Lower lobe of right lung (tissue), 2 donors: ENCODE results near the gene ZNF277. TPM values are rescaled to one million over a fixed set of nuclear protein-coding genes. Genes with fewer than 3 reads are reported as not detected.

Source experiments
- ATAC-seq, 2 donors: fragments of 200-7000 bp; cut with Tn5 transposase; one replicate each; pipeline ENCODE4 v1.9.1; 2020 to 2022; ENCODE audit warnings: mild to moderate bottlenecking in 2 of 2, moderate library complexity in 2 of 2
- DNase-seq: peaks from one replicate; pipeline ENCODE4 v3.0.0-alpha.2; 2020
- H3K27ac ChIP-seq: fragments of 200-600 bp; one replicate; pipeline ENCODE4 v1.8.0; 2022
- H3K27me3 ChIP-seq: fragments of 200-600 bp; one replicate; pipeline ENCODE4 v1.8.0; 2022; ENCODE audit warnings: low read depth
- H3K36me3 ChIP-seq: fragments of 200-600 bp; one replicate; pipeline ENCODE4 v1.8.0; 2022; ENCODE audit warnings: mild to moderate bottlenecking
- H3K4me1 ChIP-seq: fragments of 200-600 bp; one replicate; pipeline ENCODE4 v1.8.0; 2022
- H3K4me3 ChIP-seq: fragments of 200-600 bp; one replicate; pipeline ENCODE4 v1.8.0; 2022; ENCODE audit warnings: mild to moderate bottlenecking
- H3K9me3 ChIP-seq: fragments of 200-600 bp; one replicate; pipeline ENCODE4 v1.8.0; 2022
- CTCF ChIP-seq: fragments of 200-600 bp; IDR thresholded peaks from one replicate; pipeline ENCODE4 v1.8.0; 2022; ENCODE audit warnings: antibody characterized with exemption, mild to moderate bottlenecking
- intact Hi-C: fragments of 100-400 bp; cut with DNase I; formaldehyde crosslinking; loops from one replicate; pipeline ENCODE4 v1.11.0; 2022
- total RNA-seq: library from RNA; stranded (reverse); fragmentation: NEBNext Ultra II Directional; extraction: Animal tissue kit (Norgen Biotek cat#: 25700); gene quantifications from one replicate; pipeline ENCODE4 v1.2.1, GENCODE V29; 2021
- donor health status: DM: no; HTN: yes; CAD: no; lungs with severe emphysema.

ZNF277 gene
- total RNA-seq, 1 donor from 2014 or later = 33.3 TPM

- Histone ChIP-seq H3K36me3 (no peaks in the 10 kb centered on the region), H3K9me3 (no peaks in the 10 kb centered on the region), H3K4me1 (peaks cover 42% of the 10 kb centered on the region), H3K4me3 (no peak overlapping the region), H3K27me3 (no peaks in the 10 kb centered on the region), H3K27ac (no peak overlapping the region)
- DNase-seq = no peak
- no peak for ATAC-seq
- TF ChIP-seq CTCF = no peak
- intact Hi-C loops = no loop called here
Observed at GRCh38 chr7:112199672-112200071, 6.8 kb upstream of the ZNF277 start.

DNA sequence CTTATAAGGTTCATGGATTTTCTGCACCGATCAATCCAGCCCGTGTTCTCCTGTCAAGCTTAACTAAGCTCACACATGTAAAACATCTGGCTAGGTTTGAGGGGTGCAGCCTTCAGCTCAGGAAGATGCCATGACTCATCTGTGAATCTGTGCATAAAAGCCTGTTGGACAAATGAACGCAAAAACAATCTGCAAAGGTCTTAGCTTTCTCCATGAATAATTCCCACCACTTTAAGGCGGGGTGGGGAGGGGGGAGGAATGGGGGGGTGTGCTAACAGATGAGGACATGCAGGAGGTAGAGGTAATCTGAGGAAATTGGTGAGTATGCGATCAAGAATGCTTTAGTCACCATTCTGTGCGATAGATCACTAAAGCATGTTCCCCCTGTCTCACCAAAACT, 5.1 kb upstream of the ZNF277 start:
- Histone ChIP-seq H3K36me3 (no peaks in the 10 kb centered on the region), H3K9me3 (no peaks in the 10 kb centered on the region), H3K27me3 (no peaks in the 10 kb centered on the region), H3K27ac (no peak overlapping the region), H3K4me3 (no peak overlapping the region), H3K4me1 (peaks cover 42% of the 10 kb centered on the region)
- ATAC-seq (no peak), DNase-seq (no peak)
- no peak for TF ChIP-seq CTCF
- intact Hi-C loops = no loop called here

- Histone ChIP-seq H3K27ac (no peak overlapping the region), H3K27me3 (no peaks in the 10 kb centered on the region), H3K36me3 (no peaks in the 10 kb centered on the region), H3K4me1 (peaks cover 42% of the 10 kb centered on the region), H3K9me3 (no peaks in the 10 kb centered on the region), H3K4me3 (no peak overlapping the region)
- no peak for DNase-seq
- intact Hi-C loops = no loop called here
- TF ChIP-seq CTCF = no peak
- no peak for ATAC-seq
Observed at GRCh38 chr7:112201839-112202238, 4.7 kb upstream of the ZNF277 start.

- intact Hi-C loops = no loop called here
- Histone ChIP-seq H3K4me1 (peaks cover 42% of the 10 kb centered on the region), H3K4me3 (peak overlapping the region; percentile 99)
Observed at GRCh38 chr7:112202816-112203215, 3.7 kb upstream of the ZNF277 start.

GRCh38 chr7:112203365-112203739, 3.1 kb upstream of the ZNF277 start:
- Histone ChIP-seq H3K27ac (peak overlapping the region; percentile 91), H3K36me3 (no peaks in the 10 kb centered on the region), H3K27me3 (no peaks in the 10 kb centered on the region), H3K4me1 (peaks cover 38% of the 10 kb centered on the region), H3K4me3 (peak overlapping the region; percentile 99), H3K9me3 (no peaks in the 10 kb centered on the region)
- intact Hi-C loops = no loop called here
- no peak for TF ChIP-seq CTCF
- ATAC-seq (no peak), DNase-seq (no peak)

More at GRCh38 chr7:112202816-112203215, 3.7 kb upstream of the ZNF277 start:
- Histone ChIP-seq H3K27ac (peak overlapping the region; percentile 26), H3K27me3 (no peaks in the 10 kb centered on the region), H3K36me3 (no peaks in the 10 kb centered on the region), H3K9me3 (no peaks in the 10 kb centered on the region)
- no peak for TF ChIP-seq CTCF
- peak; percentile 59 for DNase-seq
- ATAC-seq = no peak
